Measurements from ENCODE around the gene AGAP1.

The AGAP1 gene

DNA sequence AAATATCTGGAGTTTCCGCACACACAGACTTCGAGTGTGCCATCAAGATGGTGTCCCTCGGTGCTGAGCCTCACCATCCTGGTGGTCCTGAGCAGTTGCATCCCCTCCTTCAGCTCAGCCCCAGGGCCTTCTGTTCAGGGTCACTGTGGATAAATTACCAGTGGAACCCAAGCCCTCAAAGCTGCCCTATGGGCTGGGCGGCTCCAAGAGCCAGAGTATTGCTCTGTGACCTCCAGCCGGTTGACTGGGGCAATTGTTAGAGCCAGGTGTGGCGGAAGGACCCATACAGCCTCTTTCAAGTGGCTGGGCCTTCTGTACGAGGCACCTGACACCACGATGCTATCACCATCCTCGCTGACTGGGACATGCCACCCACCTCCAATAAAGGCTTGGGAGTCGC, 458.9 kb downstream of the AGAP1 start:
- H3K27ac Mint-ChIP-seq (ENCODE audit: low read depth), result no peak overlapping the region
- H3K36me3 Mint-ChIP-seq (ENCODE audit: insufficient read depth), result no peaks in the 10 kb centered on the region
- no peak for ATAC-seq (replicated peaks; ENCODE audit: extremely low read depth, poor library complexity, severe bottlenecking)

DNA sequence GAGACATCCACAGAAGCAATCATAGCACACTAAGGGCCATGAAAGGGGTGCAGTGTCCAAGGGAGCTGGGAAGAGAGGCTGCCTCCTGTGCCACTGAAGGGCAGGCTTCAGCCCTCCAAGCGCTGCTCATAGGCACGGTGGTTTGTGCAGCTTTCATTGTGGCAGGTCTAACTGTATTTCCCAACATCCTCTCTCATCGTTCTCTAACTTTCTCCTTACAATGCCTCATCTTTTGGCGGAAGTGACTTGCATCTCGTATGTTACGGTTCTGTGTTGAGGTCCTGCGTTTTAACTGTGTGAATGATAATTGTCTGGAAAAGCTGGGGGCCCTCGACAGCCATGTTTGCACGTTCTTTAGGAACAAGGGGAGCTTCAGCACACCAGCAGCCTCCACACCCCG, 460.4 kb downstream of the AGAP1 start:
- DNase-seq (ENCODE audit: low spot score in 2 of 2), result no peak
- Mint-ChIP-seq H3K4me3 (no peak overlapping the region), H3K4me1 (peaks cover 26% of the 10 kb centered on the region), H3K27me3 (no peaks in the 10 kb centered on the region), H3K9me3 (no peaks in the 10 kb centered on the region), H3K36me3 (ENCODE audit: insufficient read depth) (no peaks in the 10 kb centered on the region), H3K27ac (ENCODE audit: low read depth) (no peak overlapping the region)
- ATAC-seq (replicated peaks; ENCODE audit: extremely low read depth, poor library complexity, severe bottlenecking), result no peak

More for the DNA sequence above, 458.9 kb downstream of the AGAP1 start:
- peaks cover 26% of the 10 kb centered on the region for H3K4me1 Mint-ChIP-seq
- H3K4me3 Mint-ChIP-seq, result no peak overlapping the region
- H3K9me3 Mint-ChIP-seq, result no peaks in the 10 kb centered on the region
- H3K27me3 Mint-ChIP-seq, result no peaks in the 10 kb centered on the region
- no peak for DNase-seq (ENCODE audit: low spot score in 2 of 2)

DNA sequence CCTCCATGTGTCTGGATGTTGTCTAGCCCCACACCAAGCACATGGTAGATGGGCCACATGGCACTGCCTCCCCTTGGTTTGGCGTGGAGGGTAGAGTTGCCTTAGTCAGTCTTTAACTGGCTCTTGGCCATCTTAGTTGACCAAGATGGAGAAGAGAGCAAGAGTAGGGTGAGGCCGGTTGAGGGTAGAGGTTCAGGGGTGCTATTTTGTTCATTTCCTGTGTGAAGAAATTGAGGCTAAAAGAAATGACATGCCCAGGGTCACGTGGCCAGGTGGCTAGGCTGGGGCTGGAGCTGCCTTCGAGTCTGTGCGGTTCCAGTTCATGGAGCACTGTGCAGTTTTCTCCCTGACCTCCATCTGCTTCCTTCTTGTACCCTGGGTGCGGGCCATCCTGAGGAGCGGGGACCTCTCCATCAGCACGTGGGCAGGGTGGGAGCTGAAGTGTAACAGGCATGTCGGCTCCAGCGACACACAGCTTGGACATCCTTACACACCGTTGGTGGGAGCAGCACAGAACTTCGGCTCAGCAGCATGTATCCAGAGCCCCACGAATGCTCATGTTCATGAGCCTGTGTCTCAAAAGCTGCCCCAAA, 461.1 kb downstream of the AGAP1 start:
- ATAC-seq (replicated peaks; ENCODE audit: extremely low read depth, poor library complexity, severe bottlenecking) (no peak), DNase-seq (ENCODE audit: low spot score in 2 of 2) (no peak)
- peaks cover 22% of the 10 kb centered on the region for H3K4me1 Mint-ChIP-seq
- no peaks in the 10 kb centered on the region for H3K9me3 Mint-ChIP-seq
- H3K36me3 Mint-ChIP-seq (ENCODE audit: insufficient read depth), result no peaks in the 10 kb centered on the region
- H3K27ac Mint-ChIP-seq (ENCODE audit: low read depth), result no peak overlapping the region
- no peak overlapping the region for H3K4me3 Mint-ChIP-seq
- no peaks in the 10 kb centered on the region for H3K27me3 Mint-ChIP-seq

DNA sequence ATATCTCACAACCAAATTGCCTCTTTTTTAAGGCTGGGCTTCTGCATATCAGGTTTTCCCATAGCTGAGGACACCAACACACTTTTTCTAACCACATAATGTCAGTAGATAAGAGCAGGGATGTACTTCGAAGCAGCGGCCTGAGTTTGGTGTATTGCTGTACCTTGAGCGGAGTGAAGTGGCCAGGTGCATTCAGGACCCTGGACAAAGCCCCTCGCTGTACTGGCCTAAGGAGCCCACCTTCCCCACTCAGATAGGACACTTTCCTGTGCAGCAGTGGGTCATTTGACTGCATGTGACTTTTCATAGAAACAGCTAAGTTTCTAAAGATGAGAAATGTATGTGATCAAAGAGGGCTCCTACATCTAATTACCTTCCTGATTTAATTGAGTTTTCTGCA, 461.8 kb downstream of the AGAP1 start:
- ATAC-seq (replicated peaks; ENCODE audit: extremely low read depth, poor library complexity, severe bottlenecking) (no peak), DNase-seq (ENCODE audit: low spot score in 2 of 2) (no peak)
- Mint-ChIP-seq H3K36me3 (ENCODE audit: insufficient read depth) (no peaks in the 10 kb centered on the region), H3K4me1 (peaks cover 17% of the 10 kb centered on the region), H3K9me3 (no peaks in the 10 kb centered on the region), H3K27me3 (no peaks in the 10 kb centered on the region), H3K4me3 (no peak overlapping the region), H3K27ac (ENCODE audit: low read depth) (no peak overlapping the region)

DNA sequence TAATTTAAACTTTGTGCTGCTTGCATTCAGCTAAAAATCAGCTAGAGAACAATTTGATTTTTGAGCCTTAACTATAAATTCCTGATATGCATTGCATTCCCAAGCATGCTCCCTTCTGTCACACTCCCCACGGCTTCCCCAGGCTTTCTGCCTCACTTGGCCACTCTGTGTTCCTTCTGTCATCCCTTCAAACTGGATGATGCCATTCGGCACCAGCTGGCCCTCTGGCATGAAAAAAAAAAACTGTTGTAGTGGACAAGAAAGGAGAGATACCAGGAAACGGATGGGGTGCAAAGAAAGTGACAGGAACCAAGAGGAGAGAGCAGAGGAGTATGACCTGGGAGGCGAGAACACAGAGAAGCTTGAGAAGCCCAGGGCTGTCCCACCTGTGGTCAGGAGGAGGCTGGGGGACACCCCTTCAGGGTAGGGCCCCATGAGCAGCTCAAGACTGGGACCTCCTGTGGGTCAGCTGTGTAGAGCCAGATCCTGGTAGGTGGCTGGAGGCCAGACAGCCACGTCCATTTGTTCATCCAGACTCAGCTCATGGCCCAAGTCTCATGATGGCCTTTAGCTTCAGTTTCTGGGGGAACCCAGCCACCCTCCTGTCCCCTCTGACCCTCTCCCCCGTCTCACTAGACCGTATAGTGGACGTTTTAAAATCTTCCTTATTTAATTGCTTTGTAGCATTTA, 462.6 kb downstream of the AGAP1 start:
- no peak for ATAC-seq (replicated peaks; ENCODE audit: extremely low read depth, poor library complexity, severe bottlenecking)
- Mint-ChIP-seq H3K27ac (ENCODE audit: low read depth) (no peak overlapping the region), H3K4me3 (no peak overlapping the region), H3K36me3 (ENCODE audit: insufficient read depth) (no peaks in the 10 kb centered on the region), H3K9me3 (no peaks in the 10 kb centered on the region), H3K4me1 (peaks cover 16% of the 10 kb centered on the region), H3K27me3 (no peaks in the 10 kb centered on the region)
- DNase-seq (ENCODE audit: low spot score in 2 of 2), result no peak

DNA sequence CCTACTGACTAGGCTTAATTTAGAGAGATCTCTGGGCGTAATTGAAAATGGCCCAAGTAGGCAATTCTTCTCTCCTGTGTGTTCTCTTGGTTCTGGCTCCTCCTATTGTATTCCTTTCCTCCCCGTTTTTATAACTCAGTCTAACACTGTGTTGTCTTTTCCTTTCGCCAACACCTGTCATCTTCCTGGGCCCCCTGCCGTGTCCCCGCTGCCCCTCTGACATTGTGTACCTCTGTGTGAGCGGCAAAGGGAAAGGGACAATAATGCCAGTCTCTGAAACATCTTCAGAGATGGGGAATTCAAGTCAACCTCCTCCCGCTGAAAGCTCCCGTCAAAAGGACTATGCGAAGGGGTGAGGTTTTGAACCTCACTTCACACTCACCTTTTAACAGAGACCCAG, 463.4 kb downstream of the AGAP1 start:
- Mint-ChIP-seq H3K4me1 (peaks cover 10% of the 10 kb centered on the region), H3K27me3 (no peaks in the 10 kb centered on the region), H3K27ac (ENCODE audit: low read depth) (no peak overlapping the region), H3K4me3 (no peak overlapping the region), H3K9me3 (no peaks in the 10 kb centered on the region), H3K36me3 (ENCODE audit: insufficient read depth) (no peaks in the 10 kb centered on the region)
- no peak for DNase-seq (ENCODE audit: low spot score in 2 of 2)
- no peak for ATAC-seq (replicated peaks; ENCODE audit: extremely low read depth, poor library complexity, severe bottlenecking)

DNA sequence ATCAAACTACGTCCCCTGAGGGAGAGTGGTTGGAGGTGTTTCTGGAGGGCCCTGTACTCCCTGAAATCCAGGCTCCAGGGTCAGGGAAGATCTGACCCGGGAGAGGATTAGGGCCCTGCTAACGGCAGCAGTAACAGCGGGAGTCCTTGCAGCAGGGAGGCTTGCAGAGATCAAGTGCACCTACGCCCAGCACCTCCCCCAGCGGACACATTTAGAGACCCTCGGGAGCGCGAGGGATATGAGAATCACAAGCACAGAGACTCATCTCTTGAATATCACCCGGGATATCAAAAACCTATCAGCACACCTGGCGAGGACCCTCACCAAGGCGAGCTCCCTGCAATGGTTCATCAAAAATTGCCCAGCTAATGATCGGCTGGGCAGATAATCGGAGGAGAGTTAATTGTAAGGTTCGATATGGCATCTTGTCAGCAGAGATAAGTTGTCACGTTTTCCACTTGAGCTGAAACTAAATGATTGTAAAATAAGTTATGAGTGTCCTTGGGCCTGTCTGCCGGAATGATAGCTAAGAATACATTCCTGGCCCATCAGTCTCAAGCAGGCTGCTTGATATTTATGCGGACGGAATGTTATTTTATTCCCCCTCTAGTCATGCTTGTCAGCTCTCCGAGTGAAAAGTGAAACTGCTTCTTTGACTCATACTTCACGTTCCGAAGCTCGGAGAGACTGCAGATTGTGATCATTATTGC, 464.5 kb downstream of the AGAP1 start:
- DNase-seq (ENCODE audit: low spot score in 2 of 2) (no peak), ATAC-seq (replicated peaks; ENCODE audit: extremely low read depth, poor library complexity, severe bottlenecking) (no peak)
- no peak overlapping the region for H3K27ac Mint-ChIP-seq (ENCODE audit: low read depth)
- H3K27me3 Mint-ChIP-seq, result no peaks in the 10 kb centered on the region
- no peak overlapping the region for H3K4me3 Mint-ChIP-seq
- H3K4me1 Mint-ChIP-seq, result peaks cover 10% of the 10 kb centered on the region
- no peaks in the 10 kb centered on the region for H3K36me3 Mint-ChIP-seq (ENCODE audit: insufficient read depth)
- no peaks in the 10 kb centered on the region for H3K9me3 Mint-ChIP-seq

DNA sequence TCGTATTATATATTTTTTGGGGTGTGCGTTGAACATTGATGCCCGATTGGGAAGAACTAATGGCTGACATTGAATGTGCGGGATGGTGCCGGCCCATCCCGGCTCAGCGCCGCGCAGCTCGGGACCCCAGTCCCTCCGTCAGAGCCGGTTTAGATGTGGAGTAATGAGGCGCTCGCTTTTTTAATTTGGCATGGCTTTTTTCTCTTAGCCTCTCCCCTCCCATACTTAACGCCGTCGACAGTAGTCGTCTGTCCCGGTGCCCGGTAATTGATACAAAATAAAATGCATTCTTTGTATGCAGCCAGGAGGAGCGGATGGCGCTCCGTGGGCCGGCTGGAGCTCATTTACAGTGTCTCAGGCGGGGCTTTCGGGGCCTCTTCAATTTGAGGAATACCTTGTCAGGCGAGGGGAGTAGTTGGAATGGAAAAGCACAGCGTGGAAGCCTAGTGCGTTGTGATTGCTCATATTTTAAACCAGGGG, 465.1 kb downstream of the AGAP1 start:
- H3K36me3 Mint-ChIP-seq (ENCODE audit: insufficient read depth), result no peaks in the 10 kb centered on the region
- no peaks in the 10 kb centered on the region for H3K9me3 Mint-ChIP-seq
- H3K4me3 Mint-ChIP-seq, result no peak overlapping the region
- H3K27me3 Mint-ChIP-seq, result no peaks in the 10 kb centered on the region
- no peak overlapping the region for H3K27ac Mint-ChIP-seq (ENCODE audit: low read depth)
- H3K4me1 Mint-ChIP-seq, result peaks cover 10% of the 10 kb centered on the region
- ATAC-seq (replicated peaks; ENCODE audit: extremely low read depth, poor library complexity, severe bottlenecking) (no peak), DNase-seq (ENCODE audit: low spot score in 2 of 2) (no peak)

DNA sequence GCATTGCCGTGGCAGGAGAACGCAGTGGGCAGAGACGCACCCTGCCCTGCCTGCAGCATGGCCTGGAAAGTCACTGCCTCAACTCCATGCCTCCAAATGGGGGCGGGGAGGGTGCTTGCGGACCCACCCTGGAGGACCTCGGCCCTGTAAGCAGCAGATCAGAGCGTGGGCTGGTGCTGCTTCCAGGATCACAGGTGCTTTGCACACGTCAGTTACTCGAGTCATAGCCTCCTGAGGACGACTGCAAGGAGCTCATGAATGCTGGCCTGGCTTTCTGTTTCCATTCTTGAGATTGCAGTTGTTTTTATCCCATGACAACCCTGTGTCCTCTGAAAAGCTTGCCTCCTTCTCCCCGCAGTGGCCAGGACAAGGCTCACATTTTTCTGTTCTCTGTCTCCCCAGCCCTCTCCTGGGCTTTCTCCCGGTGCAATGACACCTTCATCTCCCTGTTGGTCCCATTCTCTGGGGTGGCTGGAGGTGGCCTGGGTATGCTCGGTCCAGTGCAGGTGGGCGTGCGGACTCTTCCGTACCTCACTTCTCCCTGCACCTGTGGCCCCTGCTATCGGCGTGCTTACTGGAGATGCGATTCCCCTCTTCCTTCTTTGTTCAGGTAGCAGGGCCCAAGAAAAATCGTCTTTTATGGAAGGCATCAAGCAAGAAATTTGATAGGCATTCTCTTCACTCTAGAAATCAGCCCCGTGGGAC, 466.3 kb downstream of the AGAP1 start:
- DNase-seq (ENCODE audit: low spot score in 2 of 2), result no peak
- Mint-ChIP-seq H3K4me1 (no peaks in the 10 kb centered on the region), H3K27ac (ENCODE audit: low read depth) (no peak overlapping the region), H3K4me3 (no peak overlapping the region), H3K9me3 (no peaks in the 10 kb centered on the region), H3K36me3 (ENCODE audit: insufficient read depth) (no peaks in the 10 kb centered on the region), H3K27me3 (no peaks in the 10 kb centered on the region)
- ATAC-seq (replicated peaks; ENCODE audit: extremely low read depth, poor library complexity, severe bottlenecking), result no peak

DNA sequence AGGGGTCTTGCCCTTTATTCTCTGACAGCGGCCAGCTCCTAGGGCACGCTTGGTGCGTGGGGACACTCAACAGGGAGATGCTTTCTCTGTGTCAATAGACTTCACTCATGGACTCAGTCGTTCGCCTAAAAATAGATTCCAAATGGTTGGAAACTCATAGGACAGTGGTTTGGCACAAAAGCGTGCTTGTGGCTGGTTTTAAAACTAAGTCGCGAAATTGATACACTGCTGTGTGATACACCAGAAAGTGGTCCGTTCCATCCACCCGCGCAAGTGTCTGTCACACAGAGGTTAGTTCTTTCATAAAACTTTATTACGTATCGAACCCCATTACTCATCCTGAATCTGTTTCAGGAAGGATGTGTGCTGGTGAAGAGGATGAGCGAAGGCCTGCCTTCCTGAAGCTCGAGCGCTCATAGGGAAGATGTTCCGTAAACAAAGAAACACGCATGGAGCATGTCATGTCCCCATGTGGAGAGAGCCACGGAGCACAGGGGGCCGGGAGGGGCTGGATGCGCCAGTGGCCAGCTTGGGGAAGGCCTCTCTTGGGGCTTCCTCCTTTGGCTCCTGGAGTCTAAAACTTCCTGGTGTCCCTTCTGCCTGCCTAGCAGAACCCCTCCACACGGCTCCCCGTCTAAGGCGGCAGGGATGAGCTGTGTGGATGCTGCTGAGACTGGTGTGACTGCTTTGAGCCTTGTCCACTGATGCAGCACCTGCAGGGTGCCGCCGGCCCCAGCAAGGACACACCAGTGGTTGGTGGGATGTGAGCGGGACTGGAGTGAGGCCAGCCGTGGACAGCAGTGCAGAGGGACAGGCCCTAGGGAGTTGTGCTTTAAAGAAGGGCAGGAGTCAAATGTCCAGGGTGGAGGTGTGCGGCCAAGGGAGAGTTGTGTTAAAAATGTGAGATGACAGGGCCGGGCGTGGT, 467.1 kb downstream of the AGAP1 start:
- no peak overlapping the region for H3K27ac Mint-ChIP-seq (ENCODE audit: low read depth)
- H3K4me3 Mint-ChIP-seq, result no peak overlapping the region

DNA sequence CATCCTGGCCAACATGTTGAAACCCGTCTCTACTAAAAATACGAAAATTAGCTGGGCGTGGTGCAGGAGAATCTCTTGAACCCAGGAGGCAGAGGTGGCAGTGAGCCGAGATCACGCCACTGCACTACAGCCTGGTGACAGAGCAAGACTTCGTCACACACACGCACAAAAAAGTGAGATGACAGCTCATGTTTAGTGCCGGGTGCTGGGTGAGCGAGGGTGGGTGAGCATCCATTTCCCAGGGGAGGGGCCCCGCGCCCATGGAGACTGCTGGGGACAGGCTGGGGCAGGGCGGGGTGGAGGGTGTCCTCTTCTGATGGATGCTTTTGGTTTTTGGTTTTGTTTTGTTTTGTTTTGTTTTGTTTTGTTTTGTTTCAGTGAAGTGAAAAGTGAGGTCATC, 467.9 kb downstream of the AGAP1 start:
- no peak for DNase-seq (ENCODE audit: low spot score in 2 of 2)
- ATAC-seq (replicated peaks; ENCODE audit: extremely low read depth, poor library complexity, severe bottlenecking), result no peak
- Mint-ChIP-seq H3K4me1 (no peaks in the 10 kb centered on the region), H3K27me3 (no peaks in the 10 kb centered on the region), H3K36me3 (ENCODE audit: insufficient read depth) (no peaks in the 10 kb centered on the region), H3K4me3 (no peak overlapping the region), H3K27ac (ENCODE audit: low read depth) (no peak overlapping the region), H3K9me3 (no peaks in the 10 kb centered on the region)

More for the DNA sequence above, 467.1 kb downstream of the AGAP1 start:
- DNase-seq (ENCODE audit: low spot score in 2 of 2), result no peak
- H3K27me3 Mint-ChIP-seq, result no peaks in the 10 kb centered on the region
- no peaks in the 10 kb centered on the region for H3K9me3 Mint-ChIP-seq
- no peaks in the 10 kb centered on the region for H3K4me1 Mint-ChIP-seq
- no peak for ATAC-seq (replicated peaks; ENCODE audit: extremely low read depth, poor library complexity, severe bottlenecking)
- no peaks in the 10 kb centered on the region for H3K36me3 Mint-ChIP-seq (ENCODE audit: insufficient read depth)
